GM12801 (cell line): ENCODE results near the gene IER3IP1.

ENCODE experiments used
- CTCF ChIP-seq: IDR thresholded peaks from one replicate; pipeline ENCODE4 v1.5.1; 2011; ENCODE audit warnings: control low read depth; ENCODE audit not compliant: insufficient read length; ENCODE audit errors: extremely low read depth

Gene IER3IP1

GRCh38 chr18:47150029-47150823 lies 25.9 kb downstream of the IER3IP1 start, which contains the start of gene HDHD2:
TSS of gene HDHD2 (minus strand) at chr18:47150500. CDS start at chr18:47136439, 14,061 bp downstream.
- no peak for TF ChIP-seq CTCF

- no peak for TF ChIP-seq CTCF
Measured at GRCh38 chr18:47149457-47150028, 26.6 kb downstream of the IER3IP1 start.

- TF ChIP-seq CTCF, result no peak
Measured at GRCh38 chr18:47146206-47146605, 30.0 kb downstream of the IER3IP1 start.

- no peak for TF ChIP-seq CTCF
Measured at GRCh38 chr18:47143899-47144485, 32.2 kb downstream of the IER3IP1 start.

GRCh38 chr18:47143153-47143552 lies 33.0 kb downstream of the IER3IP1 start:
- TF ChIP-seq CTCF, result no peak

- TF ChIP-seq CTCF, result no peak
Measured at GRCh38 chr18:47141289-47141688, 34.9 kb downstream of the IER3IP1 start.

GRCh38 chr18:47121146-47121545 lies 55.0 kb downstream of the IER3IP1 start:
- no peak for TF ChIP-seq CTCF
